ENCODE results near the gene SMOC1. TPM values are rescaled to one million over a fixed set of nuclear protein-coding genes. Genes with fewer than 3 reads are reported as not detected.

Gene SMOC1
- total and polyA plus RNA-seq, 2 of the 8 experiments (the other 6 are each of a cell fraction or from before 2014, with no cell fraction given), result 1.6 to 2.4 TPM

DNA sequence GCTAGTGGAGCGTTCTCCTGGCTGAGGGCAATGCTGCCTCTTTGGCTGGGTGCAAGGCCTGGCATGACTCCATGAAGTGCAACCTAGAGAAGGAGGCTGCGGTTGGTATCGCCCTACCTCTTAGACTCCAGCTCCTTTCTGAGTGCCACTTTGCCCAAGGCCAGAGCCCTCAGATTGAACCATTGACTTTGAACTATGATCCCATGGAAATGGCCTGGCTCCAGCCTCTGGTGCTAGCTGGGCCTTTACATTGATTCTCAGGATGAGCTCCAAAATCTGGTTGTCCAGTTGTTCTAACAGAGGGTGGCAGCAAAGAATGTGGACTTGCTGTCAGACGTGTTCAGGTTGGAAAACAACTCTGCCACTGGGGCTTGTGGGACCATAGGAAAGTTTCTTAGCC lies 16.1 kb upstream of the SMOC1 start:
- ChIA-PET CTCF (ENCODE audit: partially characterized antibody) (interaction anchor here (0.9 to 2.2 kb wide), 5 partner anchors 11 to 165 kb away, joined by 4 to 7 read pairs (median 4); partner anchors contain the start of gene SMOC1), POLR2A (ENCODE audit: partially characterized antibody) (no interaction called here)
- Histone ChIP-seq H2BK15ac (ENCODE audit: low read length) (no peak overlapping the region), H3K23me2 (ENCODE audit: low read depth, low read length) (no peaks in the 10 kb centered on the region), H4K5ac (ENCODE audit: insufficient read length, low read depth, low read length) (no peak overlapping the region), H3K4me1 (replicated peaks in 1 of 4; ENCODE audit: control insufficient read depth in 3 of 4, insufficient read depth in 4 of 4, low read length in 3 of 4) (peaks cover 0 to 15% (median 10%) of the 10 kb centered on the region in 4 experiments; a peak in 4 of 7 replicates), H3K4ac (replicated peaks; ENCODE audit: insufficient read length, low read depth, low read length) (no peak overlapping the region), H4K20me1 (replicated peaks in 1 of 2; ENCODE audit: control insufficient read depth in 1 of 2, insufficient read depth in 2 of 2, low read length in 2 of 2) (no peaks in the 10 kb centered on the region), H2AK5ac (ENCODE audit: low read depth, low read length) (no peak overlapping the region), H3K36me3 (ENCODE audit: control insufficient read depth in 2 of 4, insufficient read depth in 4 of 4, low read length in 3 of 4) (no peaks in the 10 kb centered on the region), H3K9ac (replicated peaks in 1 of 4; ENCODE audit: extremely low read depth in 1 of 4, low read depth in 3 of 4, low read length in 3 of 4) (no peak overlapping the region), H3K79me2 (ENCODE audit: control insufficient read depth in 1 of 2, insufficient read depth in 2 of 2, low read length in 2 of 2) (no peaks in the 10 kb centered on the region), H2BK20ac (ENCODE audit: low read length) (no peak overlapping the region), H3K18ac (ENCODE audit: extremely low read depth, low read length) (no peak overlapping the region), H2BK12ac (ENCODE audit: low read depth, low read length) (no peak overlapping the region), H3K79me1 (ENCODE audit: low read depth, low read length) (no peaks in the 10 kb centered on the region), H3K14ac (ENCODE audit: insufficient read length) (no peak overlapping the region), H4K91ac (replicated peaks; ENCODE audit: insufficient read length, low read length) (no peak overlapping the region), H3K4me3 (ENCODE audit: extremely low read depth in 1 of 4, insufficient read depth in 2 of 4, low read depth in 3 of 4, low read length in 4 of 4) (no peak overlapping the region), H3K56ac (replicated peaks; ENCODE audit: insufficient read length, low read depth, low read length) (no peak overlapping the region), H3K4me2 (ENCODE audit: insufficient read depth in 1 of 2, low read depth in 2 of 2, low read length in 2 of 2) (no peak overlapping the region), H3K27me3 (replicated peaks in 1 of 4; ENCODE audit: control insufficient read depth in 3 of 4, extremely low read depth in 1 of 4, insufficient read depth in 3 of 4, low read length in 3 of 4) (peaks cover 0 to 4% (median 0%) of the 10 kb centered on the region in 4 experiments; a peak in 2 of 7 replicates), H3K9me3 (ENCODE audit: insufficient read depth in 2 of 2, low read depth in 1 of 2, low read length in 1 of 2) (peaks cover 4 to 9% of the 10 kb centered on the region in 2 experiments; a peak in 3 of 4 replicates), H4K8ac (ENCODE audit: extremely low read depth, insufficient read depth, low read length) (no peak overlapping the region), H3K27ac (ENCODE audit: low read depth, low read length) (no peak overlapping the region), H3K23ac (ENCODE audit: insufficient read length) (no peak overlapping the region), H2BK5ac (ENCODE audit: low read depth, low read length) (no peak overlapping the region), H2BK120ac (replicated peaks; ENCODE audit: low read depth, low read length) (no peak overlapping the region), H2AFZ (ENCODE audit: low read length) (no peak overlapping the region)
- DNase-seq (ENCODE audit: low read depth in 1 of 2, low spot score in 2 of 2), result no peak
- 97% methylated on average over 4 of the region's 4 CpGs; no CpG with 5 or more reads in 1 of the 2 experiments for WGBS, 2 experiments (ENCODE audit: extremely low coverage in 1 of 2, insufficient coverage in 1 of 2, insufficient read length in 1 of 2, insufficient replicate concordance in 2 of 2, low coverage in 1 of 2, low lambda C conversion rate in 2 of 2, missing lambda C conversion rate in 1 of 2)
- FAIRE-seq, result no peak
- TF ChIP-seq RXRA (IDR thresholded peaks at IDR 0.05; ENCODE audit: insufficient read depth, low read depth, low read length), result no peak
- TF ChIP-seq CBX5 (IDR thresholded peaks at IDR 0.05; ENCODE audit: low read depth, low read length), result no peak
- no peak for TF ChIP-seq HDAC6 (IDR thresholded peaks at IDR 0.05; ENCODE audit: low read depth, low read length)
- TF ChIP-seq CHD1 (IDR thresholded peaks at IDR 0.05; ENCODE audit: low read depth, low read length), result no peak
- TF ChIP-seq FOSL1 (IDR thresholded peaks at IDR 0.05; ENCODE audit: insufficient read depth, low read depth, low read length), result no peak
- no peak for TF ChIP-seq SRF (IDR thresholded peaks at IDR 0.05; ENCODE audit: low read depth, low read length)
- TF ChIP-seq NRF1 (IDR thresholded peaks at IDR 0.05; ENCODE audit: low read depth, low read length), result no peak
- TF ChIP-seq JUND (IDR thresholded peaks at IDR 0.05; ENCODE audit: low read length), result no peak
- TF ChIP-seq, protein P1, sequence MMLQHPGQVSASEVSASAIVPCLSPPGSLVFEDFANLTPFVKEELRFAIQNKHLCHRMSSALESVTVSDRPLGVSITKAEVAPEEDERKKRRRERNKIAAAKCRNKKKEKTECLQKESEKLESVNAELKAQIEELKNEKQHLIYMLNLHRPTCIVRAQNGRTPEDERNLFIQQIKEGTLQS (IDR thresholded peaks at IDR 0.05; ENCODE audit: insufficient read depth, low read depth, low read length), result no peak
- no peak for TF ChIP-seq MAFK (IDR thresholded peaks at IDR 0.05; ENCODE audit: low read depth, low read length)
- no peak; a peak in 1 of 4 replicates for TF ChIP-seq RAD21 (IDR thresholded peaks at IDR 0.05 in 1 of 2, conservative IDR thresholded peaks at IDR 0.05 in 1 of 2; ENCODE audit: low read depth in 2 of 2, low read length in 2 of 2)
- TF ChIP-seq GABPA (IDR thresholded peaks at IDR 0.05; ENCODE audit: borderline replicate concordance, insufficient read depth, low read length), result no peak
- TF ChIP-seq TAF1 (IDR thresholded peaks at IDR 0.05; ENCODE audit: low read depth, low read length), result no peak
- no peak for TF ChIP-seq CBX8 (IDR thresholded peaks at IDR 0.05; ENCODE audit: borderline replicate concordance, low read depth, low read length)

Data from H1 (cell line).